SK-N-MC (cell line): Measurements from ENCODE around the gene PGAP2.

Source experiments
- EZH2 ChIP-seq: fragments of 200-600 bp; sonication (generic); IDR thresholded peaks from one replicate; pipeline ENCODE4 v1.6.1; 2017; ENCODE audit warnings: antibody characterized with exemption
- FOXP2 ChIP-seq: optimal IDR thresholded peaks from 2 replicates; pipeline ENCODE3; 2011; ENCODE audit warnings: mild to moderate bottlenecking, moderate library complexity; ENCODE audit not compliant: insufficient read depth; ENCODE audit errors: extremely low read length, control extremely low read depth
- POLR2AphosphoS5 ChIP-seq: IDR thresholded peaks from 2 replicates; pipeline ENCODE4 v1.6.1; 2012; ENCODE audit warnings: mild to moderate bottlenecking, low read depth, low read length, borderline replicate concordance

GRCh38 chr11:3836903-3837302 is 28.5 kb downstream of the PGAP2 start:
- TF ChIP-seq POLR2AphosphoS5: no peak
- no peak for TF ChIP-seq EZH2
- no peak for TF ChIP-seq FOXP2
